Measurements from ENCODE around the gene MRPL49. TPM values are rescaled to one million over a fixed set of nuclear protein-coding genes. Genes with fewer than 3 reads are reported as not detected.

The MRPL49 gene
- total and polyA plus RNA-seq, 2 of the 13 experiments (the other 11 are each of a cell fraction or from before 2014, with no cell fraction given), result 39.2 to 53.3 TPM

- TF ChIP-seq MYC (CRISPR knock-in tag; IDR thresholded peaks at IDR 0.05; ENCODE audit: borderline replicate concordance) (no peak), DZIP1 (CRISPR knock-in tag; IDR thresholded peaks at IDR 0.05) (0 out of 2 replicates have a peak, but pooled peaks have one; percentile 54), SYNCRIP (IDR thresholded peaks at IDR 0.05; ENCODE audit: insufficient read depth, low read depth, low read length) (no peak), TBX2 (CRISPR knock-in tag; IDR thresholded peaks at IDR 0.05; ENCODE audit: borderline replicate concordance) (no peak), DMTF1 (CRISPR knock-in tag; IDR thresholded peaks at IDR 0.05) (0 out of 2 replicates have a peak, but pooled peaks have one; percentile 19), ZC3H4 (CRISPR knock-in tag; IDR thresholded peaks at IDR 0.05; ENCODE audit: borderline replicate concordance) (no peak), WIZ (CRISPR knock-in tag; IDR thresholded peaks at IDR 0.05) (no peak), ZNF800 (CRISPR knock-in tag; IDR thresholded peaks at IDR 0.05) (no peak), ZNF678 (CRISPR knock-in tag; IDR thresholded peaks at IDR 0.05) (0 out of 2 replicates have a peak, but pooled peaks have one; percentile 14), PHF21A (CRISPR knock-in tag; IDR thresholded peaks at IDR 0.05) (no peak), E2F5 (CRISPR knock-in tag; conservative IDR thresholded peaks at IDR 0.05) (no peak), ZFP37 (CRISPR knock-in tag; IDR thresholded peaks at IDR 0.05; ENCODE audit: borderline replicate concordance) (no peak), CENPBD1 (CRISPR knock-in tag; IDR thresholded peaks at IDR 0.05; ENCODE audit: borderline replicate concordance, low read depth) (no peak), FOXC1 (CRISPR knock-in tag; IDR thresholded peaks at IDR 0.05; ENCODE audit: borderline replicate concordance) (no peak), ZNF441 (CRISPR knock-in tag; IDR thresholded peaks at IDR 0.05; ENCODE audit: borderline replicate concordance) (0 out of 2 replicates have a peak, but pooled peaks have one; percentile 47), MLXIP (CRISPR knock-in tag; IDR thresholded peaks at IDR 0.05; ENCODE audit: borderline replicate concordance) (no peak), IRX3 (CRISPR knock-in tag; IDR thresholded peaks at IDR 0.05; ENCODE audit: borderline replicate concordance, low read depth) (no peak), ZNF317 (CRISPR knock-in tag; IDR thresholded peaks at IDR 0.05) (0 out of 2 replicates have a peak, but pooled peaks have one; percentile 20)
These were observed 665 bp upstream of the MRPL49 start (continued) for GRCh38 chr11:65121447-65121864.

All from HepG2 (cell line).